Mucosa of descending colon (tissue), 3 donors: Measurements from ENCODE around the gene CMYA5. TPM values are rescaled to one million over a fixed set of nuclear protein-coding genes. Genes with fewer than 3 reads are reported as not detected.

ENCODE experiments used
- ATAC-seq: fragments of 200-7000 bp; cut with Tn5 transposase; one replicate; pipeline ENCODE4 v1.9.1; 2020; ENCODE audit warnings: mild to moderate bottlenecking, moderate library complexity
- DNase-seq, 3 donors: peaks; one replicate each; pipeline ENCODE4 v3.0.0-alpha.2; 2020
- H3K36me3 ChIP-seq: fragments of 200-600 bp; one replicate; pipeline ENCODE4 v1.8.0; 2021; ENCODE audit warnings: low read depth, mild to moderate bottlenecking
- H3K4me1 ChIP-seq: fragments of 200-600 bp; one replicate; pipeline ENCODE4 v1.8.0; 2021; ENCODE audit warnings: low read depth, mild to moderate bottlenecking
- H3K4me3 ChIP-seq: fragments of 200-600 bp; one replicate; pipeline ENCODE4 v1.8.0; 2021; ENCODE audit warnings: mild to moderate bottlenecking
- H3K9me3 ChIP-seq: fragments of 200-600 bp; one replicate; pipeline ENCODE4 v1.8.0; 2021; ENCODE audit warnings: mild to moderate bottlenecking
- intact Hi-C, 2 donors: fragments of 100-400 bp; cut with DNase I in 1 of 2; cut with micrococcal nuclease in 1 of 2; formaldehyde crosslinking; loops; one replicate each; pipeline versions ENCODE4 v1.11.0 to v1.11.1; 2022; cut with DNase I, micrococcal nuclease
- total RNA-seq, 3 donors: library from RNA; stranded (reverse); fragmentation: NEBNext Ultra II Directional in 2 of 3; extraction: Animal tissue kit (Norgen Biotek cat#: 25700) in 2 of 3; gene quantifications; one replicate each; pipeline versions ENCODE4 v1.2.1 to v1.2.4, GENCODE V29; 2021 to 2023
- TF ChIP-seq, protein P1 (sequence below): fragments of 200-600 bp; IDR thresholded peaks from one replicate; pipeline ENCODE4 v1.8.0; 2022; ENCODE audit warnings: antibody characterized with exemption, mild to moderate bottlenecking
- donor health status: DM: no; HTN: no; CAD: no; lungs with moderate emphysema.
- donor health status: DM: no; HTN: no; CAD: no.
- donor health status: DM: no; HTN: yes; CAD: no.

CMYA5 gene
- total RNA-seq, 3 donors from 2014 or later, result 0.55 to 3.3 (median 1.1) TPM

DNA sequence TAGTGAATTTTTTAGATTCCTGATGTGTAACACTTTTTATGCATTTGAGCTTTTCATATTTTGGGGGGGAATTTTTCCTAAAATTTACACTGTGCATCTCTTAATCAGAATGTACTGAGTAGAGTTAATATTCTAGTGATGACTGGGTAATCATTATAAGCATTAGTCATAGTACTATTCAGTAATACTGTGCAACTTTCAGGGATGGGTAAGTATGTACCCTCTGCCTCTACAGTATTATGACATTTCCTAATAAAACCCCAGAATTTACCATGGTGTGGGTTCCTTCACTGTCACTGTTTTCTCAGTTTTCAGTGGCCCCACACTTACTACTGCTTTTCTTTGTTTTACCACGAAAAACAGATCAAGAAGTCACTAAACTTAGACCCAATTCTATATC, 2.8 kb upstream of the CMYA5 start:
- no peak for DNase-seq
- H3K36me3 ChIP-seq, result no peaks in the 10 kb centered on the region

GRCh38 chr5:79687889-79688288, 1.7 kb upstream of the CMYA5 start:
- Histone ChIP-seq H3K4me1 (no peaks in the 10 kb centered on the region), H3K36me3 (no peaks in the 10 kb centered on the region), H3K9me3 (no peaks in the 10 kb centered on the region), H3K4me3 (no peak overlapping the region)
- DNase-seq (no peak), ATAC-seq (no peak)
- TF ChIP-seq, protein P1, sequence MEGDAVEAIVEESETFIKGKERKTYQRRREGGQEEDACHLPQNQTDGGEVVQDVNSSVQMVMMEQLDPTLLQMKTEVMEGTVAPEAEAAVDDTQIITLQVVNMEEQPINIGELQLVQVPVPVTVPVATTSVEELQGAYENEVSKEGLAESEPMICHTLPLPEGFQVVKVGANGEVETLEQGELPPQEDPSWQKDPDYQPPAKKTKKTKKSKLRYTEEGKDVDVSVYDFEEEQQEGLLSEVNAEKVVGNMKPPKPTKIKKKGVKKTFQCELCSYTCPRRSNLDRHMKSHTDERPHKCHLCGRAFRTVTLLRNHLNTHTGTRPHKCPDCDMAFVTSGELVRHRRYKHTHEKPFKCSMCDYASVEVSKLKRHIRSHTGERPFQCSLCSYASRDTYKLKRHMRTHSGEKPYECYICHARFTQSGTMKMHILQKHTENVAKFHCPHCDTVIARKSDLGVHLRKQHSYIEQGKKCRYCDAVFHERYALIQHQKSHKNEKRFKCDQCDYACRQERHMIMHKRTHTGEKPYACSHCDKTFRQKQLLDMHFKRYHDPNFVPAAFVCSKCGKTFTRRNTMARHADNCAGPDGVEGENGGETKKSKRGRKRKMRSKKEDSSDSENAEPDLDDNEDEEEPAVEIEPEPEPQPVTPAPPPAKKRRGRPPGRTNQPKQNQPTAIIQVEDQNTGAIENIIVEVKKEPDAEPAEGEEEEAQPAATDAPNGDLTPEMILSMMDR, result no peak
- intact Hi-C loops, result no loop called here

More for the DNA sequence above, 2.8 kb upstream of the CMYA5 start:
- TF ChIP-seq, protein P1, result no peak
- H3K4me1 ChIP-seq, result no peaks in the 10 kb centered on the region
- no peak for ATAC-seq
- H3K9me3 ChIP-seq, result no peaks in the 10 kb centered on the region
- no peak overlapping the region for H3K4me3 ChIP-seq
- intact Hi-C loops, result no loop called here

DNA sequence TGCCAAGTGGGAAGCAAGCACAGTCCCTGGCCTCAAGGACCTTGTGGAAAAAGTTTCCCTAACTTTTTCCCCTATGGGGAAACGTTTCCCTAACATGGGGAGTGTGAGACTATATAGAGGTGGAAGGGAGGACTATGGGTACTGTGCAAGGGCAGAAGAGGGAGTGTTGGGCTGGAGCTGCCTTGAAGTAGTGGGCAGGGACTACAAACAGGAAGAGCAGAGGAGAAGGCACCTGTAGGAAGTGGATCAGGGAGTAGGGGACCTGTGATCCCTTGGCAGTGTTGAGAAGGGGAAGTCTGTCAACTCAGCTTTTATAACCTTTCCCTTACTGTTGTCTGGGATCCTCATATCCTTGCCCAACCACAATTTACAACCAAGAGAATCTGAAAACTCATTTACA, 1.4 kb downstream of the CMYA5 start:
- Histone ChIP-seq H3K9me3 (no peaks in the 10 kb centered on the region), H3K4me3 (no peak overlapping the region), H3K4me1 (no peaks in the 10 kb centered on the region), H3K36me3 (no peaks in the 10 kb centered on the region)
- peak; percentile 61 for ATAC-seq
- DNase-seq, result no peak
- intact Hi-C loops, result no loop called here
- TF ChIP-seq, protein P1, result no peak

- ATAC-seq (no peak), DNase-seq (no peak)
- no peak overlapping the region for H3K4me3 ChIP-seq
- no peaks in the 10 kb centered on the region for H3K4me1 ChIP-seq
- H3K9me3 ChIP-seq, result no peaks in the 10 kb centered on the region
- intact Hi-C loops, result no loop called here
- TF ChIP-seq, protein P1, result no peak
- no peaks in the 10 kb centered on the region for H3K36me3 ChIP-seq
Measured at GRCh38 chr5:79692596-79692995, 3.0 kb downstream of the CMYA5 start.

- TF ChIP-seq, protein P1, result no peak
- no peaks in the 10 kb centered on the region for H3K9me3 ChIP-seq
- ATAC-seq (no peak), DNase-seq (no peak)
- H3K4me3 ChIP-seq, result no peak overlapping the region
- no peaks in the 10 kb centered on the region for H3K36me3 ChIP-seq
- no peaks in the 10 kb centered on the region for H3K4me1 ChIP-seq
- intact Hi-C loops, result no loop called here
Measured at GRCh38 chr5:79694183-79694582, 4.5 kb downstream of the CMYA5 start.

- TF ChIP-seq, protein P1, result no peak
- no peak for ATAC-seq
- no peak overlapping the region for H3K4me3 ChIP-seq
- H3K36me3 ChIP-seq, result no peaks in the 10 kb centered on the region
- no peaks in the 10 kb centered on the region for H3K4me1 ChIP-seq
- intact Hi-C loops, result no loop called here
- no peaks in the 10 kb centered on the region for H3K9me3 ChIP-seq
- no peak for DNase-seq
Measured at GRCh38 chr5:79694652-79695051, 5.0 kb downstream of the CMYA5 start.
